ENCODE results near the gene SYT2. TPM values are rescaled to one million over a fixed set of nuclear protein-coding genes. Genes with fewer than 3 reads are reported as not detected.

The SYT2 gene
- total and polyA plus RNA-seq, 12 donors: under 0.01 to 0.07 (median 0.02) TPM; not detected in 9

DNA sequence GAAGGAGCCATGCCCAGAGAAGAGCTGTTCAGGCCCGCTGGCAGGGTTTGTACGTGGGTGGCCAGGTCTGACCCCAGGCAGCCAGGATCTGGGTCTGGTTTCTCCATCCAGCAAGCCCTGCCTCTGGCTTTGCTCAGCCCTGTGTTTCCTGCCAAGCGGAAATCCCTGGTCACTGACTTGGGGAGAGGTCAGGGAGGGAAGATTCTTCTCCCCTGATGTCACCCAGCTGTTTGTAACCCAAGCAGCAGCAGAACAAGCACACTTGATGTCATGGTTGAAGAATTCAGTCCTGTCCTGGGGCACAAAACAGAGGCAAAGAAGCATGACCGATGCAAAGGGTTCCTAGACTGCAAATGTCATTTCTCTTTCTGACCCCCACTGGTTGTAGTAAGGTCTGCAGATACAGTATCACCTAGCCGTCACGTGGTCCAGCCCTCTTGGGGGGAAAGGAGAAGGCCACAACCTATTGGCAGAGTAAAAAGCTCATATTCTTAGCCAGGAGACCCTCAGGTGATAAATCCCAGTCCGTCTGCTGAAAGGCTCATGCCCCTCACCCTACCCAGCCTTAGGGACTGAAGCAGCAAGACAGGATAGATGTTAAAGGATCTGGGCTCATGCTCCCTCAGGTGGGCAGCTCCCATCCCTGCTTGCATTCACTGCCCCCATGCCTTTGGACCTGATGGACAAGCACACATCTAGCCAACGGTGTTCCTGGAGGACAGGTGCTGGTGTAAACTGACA is 120.9 kb downstream of the SYT2 start:
- H3K36me3 ChIP-seq: peaks cover 0 to 8% (median 0%) of the 10 kb centered on the region in 9 donors
- TF ChIP-seq, protein P1, sequence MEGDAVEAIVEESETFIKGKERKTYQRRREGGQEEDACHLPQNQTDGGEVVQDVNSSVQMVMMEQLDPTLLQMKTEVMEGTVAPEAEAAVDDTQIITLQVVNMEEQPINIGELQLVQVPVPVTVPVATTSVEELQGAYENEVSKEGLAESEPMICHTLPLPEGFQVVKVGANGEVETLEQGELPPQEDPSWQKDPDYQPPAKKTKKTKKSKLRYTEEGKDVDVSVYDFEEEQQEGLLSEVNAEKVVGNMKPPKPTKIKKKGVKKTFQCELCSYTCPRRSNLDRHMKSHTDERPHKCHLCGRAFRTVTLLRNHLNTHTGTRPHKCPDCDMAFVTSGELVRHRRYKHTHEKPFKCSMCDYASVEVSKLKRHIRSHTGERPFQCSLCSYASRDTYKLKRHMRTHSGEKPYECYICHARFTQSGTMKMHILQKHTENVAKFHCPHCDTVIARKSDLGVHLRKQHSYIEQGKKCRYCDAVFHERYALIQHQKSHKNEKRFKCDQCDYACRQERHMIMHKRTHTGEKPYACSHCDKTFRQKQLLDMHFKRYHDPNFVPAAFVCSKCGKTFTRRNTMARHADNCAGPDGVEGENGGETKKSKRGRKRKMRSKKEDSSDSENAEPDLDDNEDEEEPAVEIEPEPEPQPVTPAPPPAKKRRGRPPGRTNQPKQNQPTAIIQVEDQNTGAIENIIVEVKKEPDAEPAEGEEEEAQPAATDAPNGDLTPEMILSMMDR (IDR thresholded peaks at IDR 0.05): peak in 2 of 9 donors; percentile 23 to 34
- H3K27ac ChIP-seq: peak overlapping the region; percentile 78 to 96 (median 90)
- H3K4me1 ChIP-seq: peaks cover 34 to 100% (median 80%) of the 10 kb centered on the region in 9 donors
- H3K27me3 ChIP-seq: peaks cover 0 to 67% (median 0%) of the 10 kb centered on the region in 7 donors
- H3K9me3 ChIP-seq: no peaks in the 10 kb centered on the region
- intact Hi-C loops (cut with DNase I): loop anchor here in 2 of 10 donors (5.0 to 10.0 kb wide), 2 partner anchors 33 to 245 kb away; partner anchors contain the start of genes PPP1R12B (in 1 of the 2) and UBE2T (in 1 of the 2)
- ATAC-seq (peak; percentile 85 to 95 (median 93)), DNase-seq (peak; percentile 81 to 94)
- WGBS, 2 donors: 12 to 23% methylated on average over 8 of the region's 8 CpGs
- H3K4me3 ChIP-seq: no peak overlapping the region

DNA sequence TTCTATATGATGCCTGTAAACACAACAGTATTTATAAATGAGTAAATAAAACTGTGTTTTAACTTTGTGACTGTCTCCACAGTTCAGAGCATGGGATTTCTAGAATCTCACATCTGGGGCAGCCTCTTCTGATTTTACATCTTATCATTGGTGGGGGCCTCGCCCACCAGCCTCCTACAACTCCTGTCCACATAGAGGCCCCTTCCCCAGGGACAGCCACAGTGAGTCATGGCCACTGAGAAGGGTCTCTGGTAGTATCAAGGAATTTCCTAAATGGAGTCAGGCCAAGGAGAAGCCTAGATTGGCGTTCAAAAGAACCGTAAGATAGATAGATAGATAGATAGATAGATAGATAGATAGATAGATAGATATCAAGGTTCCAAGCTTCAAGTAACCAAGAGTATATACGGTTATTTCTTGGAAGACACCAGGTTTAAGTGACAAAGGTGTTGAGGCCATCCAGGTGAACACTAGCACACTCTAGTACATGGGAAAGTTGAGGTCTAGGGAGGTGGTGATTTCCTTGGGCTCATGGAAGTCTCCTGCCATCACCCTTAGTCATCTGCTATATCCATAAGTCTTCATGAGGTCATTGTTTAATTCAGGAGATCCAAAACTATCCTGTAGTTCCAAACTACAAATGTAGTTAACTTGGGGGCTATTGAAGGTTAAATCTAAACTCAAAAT is 121.6 kb downstream of the SYT2 start:
- H3K9me3 ChIP-seq: no peaks in the 10 kb centered on the region
- peak; percentile 8 to 54 (median 34) for ATAC-seq
- TF ChIP-seq, protein P1 (IDR thresholded peaks at IDR 0.05): no peak
- 50 to 51% methylated on average over 4 of the region's 4 CpGs for WGBS, 2 donors
- peak overlapping the region; percentile 21 to 96 (median 90) for H3K27ac ChIP-seq
- H3K27me3 ChIP-seq: peaks cover 0 to 70% (median 0%) of the 10 kb centered on the region in 7 donors
- H3K36me3 ChIP-seq: peaks cover 0 to 15% (median 0%) of the 10 kb centered on the region in 9 donors
- H3K4me3 ChIP-seq: no peak overlapping the region
- intact Hi-C loops (cut with DNase I): loop anchor here in 2 of 10 donors (5.0 to 10.0 kb wide), 2 partner anchors 34 to 244 kb away; partner anchors contain the start of genes PPP1R12B (in 1 of the 2) and UBE2T (in 1 of the 2)
- DNase-seq: no peak
- peaks cover 34 to 96% (median 80%) of the 10 kb centered on the region in 9 donors for H3K4me1 ChIP-seq

DNA sequence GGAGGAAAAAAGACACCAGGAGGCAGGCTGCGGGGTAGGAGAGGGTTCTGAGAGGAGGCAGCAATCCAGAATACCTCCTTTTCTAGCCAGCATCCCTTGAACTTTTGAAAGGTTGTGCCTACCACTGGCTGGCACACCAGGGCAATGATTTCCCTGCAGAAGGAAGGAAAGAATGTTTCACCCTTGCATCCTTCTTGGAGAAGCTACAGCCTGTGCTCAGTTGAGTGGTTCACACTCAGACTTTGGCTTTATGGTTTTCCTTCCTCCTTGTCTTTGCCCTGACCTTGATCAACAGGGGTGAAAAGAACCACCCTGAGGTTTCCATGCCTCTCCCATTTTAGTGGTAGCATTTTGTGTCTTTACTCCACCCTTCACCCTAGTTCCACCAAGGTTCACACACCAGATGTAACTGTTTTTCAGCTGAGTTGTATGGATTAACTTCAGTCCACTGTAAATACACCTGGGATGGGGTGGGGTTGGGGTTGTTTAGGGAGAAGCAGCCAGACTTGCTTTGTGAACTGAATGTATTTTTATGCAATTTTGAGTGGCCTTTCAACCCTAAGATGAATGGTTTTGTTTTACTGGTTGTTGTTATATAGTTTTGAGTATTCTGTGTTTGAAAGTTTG is 122.3 kb downstream of the SYT2 start:
- TF ChIP-seq, protein P1 (IDR thresholded peaks at IDR 0.05): no peak
- peaks cover 0 to 22% (median 4%) of the 10 kb centered on the region in 9 donors for H3K36me3 ChIP-seq
- intact Hi-C loops (cut with DNase I): loop anchor here in 2 of 10 donors (5.0 to 10.0 kb wide), 2 partner anchors 34 to 243 kb away; partner anchors contain the start of genes PPP1R12B (in 1 of the 2) and UBE2T (in 1 of the 2)

More for the DNA sequence above, 122.3 kb downstream of the SYT2 start:
- Histone ChIP-seq H3K9me3 (no peaks in the 10 kb centered on the region), H3K27me3 (peaks cover 0 to 76% (median 0%) of the 10 kb centered on the region in 7 donors), H3K27ac (peak overlapping the region; percentile 21 to 96 (median 90)), H3K4me3 (no peak overlapping the region), H3K4me1 (peaks cover 27 to 90% (median 73%) of the 10 kb centered on the region in 9 donors)
- no peak for ATAC-seq
- DNase-seq: no peak
- WGBS, 2 donors: 0 to 94% methylated on average over 1 of the region's 1 CpG
